ENCODE data around the gene PABPC1L.

- TF ChIP-seq POLR2A (IDR thresholded peaks at IDR 0.05; ENCODE audit: low read depth) (no peak), CTCF (IDR thresholded peaks at IDR 0.05) (no peak), POLR2AphosphoS5 (IDR thresholded peaks at IDR 0.05) (no peak), EP300 (IDR thresholded peaks at IDR 0.05) (no peak)
These were observed 78.8 kb downstream of the PABPC1L start for GRCh38 chr20:44988631-44989171.
